ENCODE results near the gene PRICKLE3.

The PRICKLE3 gene

GRCh38 chrX:49204709-49205108 is 18.5 kb upstream of the PRICKLE3 start:
- no peak for DNase-seq

- DNase-seq = no peak
Measured at GRCh38 chrX:49204017-49204416, 17.8 kb upstream of the PRICKLE3 start.

- DNase-seq = no peak
Measured at GRCh38 chrX:49203536-49203935, 17.4 kb upstream of the PRICKLE3 start.

- DNase-seq = no peak
Measured at GRCh38 chrX:49202022-49202421, 15.8 kb upstream of the PRICKLE3 start.

- DNase-seq = peak; percentile 87
Measured at GRCh38 chrX:49199906-49200771, 14.0 kb upstream of the PRICKLE3 start, which contains the start of gene SYP. Gene SYP, minus strand, starts transcription at chrX:49200193. Its CDS starts 7 bp downstream, at chrX:49200186.

GRCh38 chrX:49199315-49199595 is 13.1 kb upstream of the PRICKLE3 start:
- DNase-seq = no peak

GRCh38 chrX:49198540-49199314 is 12.6 kb upstream of the PRICKLE3 start:
- DNase-seq = no peak

- no peak for DNase-seq
Measured at GRCh38 chrX:49197543-49198087, 11.4 kb upstream of the PRICKLE3 start.

GRCh38 chrX:49193542-49193964 is 7.4 kb upstream of the PRICKLE3 start:
- DNase-seq = no peak

GRCh38 chrX:49192722-49193328 is 6.7 kb upstream of the PRICKLE3 start:
- DNase-seq = peak; percentile 29

- no peak for DNase-seq
Measured at GRCh38 chrX:49191574-49192011, 5.4 kb upstream of the PRICKLE3 start.

GRCh38 chrX:49190821-49191573 is 4.8 kb upstream of the PRICKLE3 start:
- DNase-seq = peak; percentile 100

DNA sequence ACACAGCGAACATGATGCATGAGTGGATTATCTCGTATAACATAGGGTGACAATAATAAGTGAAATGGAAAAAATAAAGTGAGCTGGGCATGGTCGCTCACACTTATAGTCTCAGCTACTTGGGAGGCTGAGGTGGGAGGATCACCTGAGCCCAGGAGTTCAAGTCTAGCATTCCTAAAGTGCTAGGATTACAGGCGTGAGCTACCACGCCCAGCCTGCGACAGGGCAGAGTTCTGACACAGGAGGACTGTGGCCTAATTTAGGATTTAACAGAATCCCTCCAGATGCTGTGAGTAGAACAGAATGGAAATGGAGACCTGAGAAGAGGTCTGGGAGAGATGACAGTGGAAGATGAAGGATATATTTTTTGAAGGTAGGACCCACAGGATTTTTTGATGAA is 3.4 kb upstream of the PRICKLE3 start:
- no peak for DNase-seq

- no peak for DNase-seq
Measured at GRCh38 chrX:49188468-49189076, 2.4 kb upstream of the PRICKLE3 start.

DNA sequence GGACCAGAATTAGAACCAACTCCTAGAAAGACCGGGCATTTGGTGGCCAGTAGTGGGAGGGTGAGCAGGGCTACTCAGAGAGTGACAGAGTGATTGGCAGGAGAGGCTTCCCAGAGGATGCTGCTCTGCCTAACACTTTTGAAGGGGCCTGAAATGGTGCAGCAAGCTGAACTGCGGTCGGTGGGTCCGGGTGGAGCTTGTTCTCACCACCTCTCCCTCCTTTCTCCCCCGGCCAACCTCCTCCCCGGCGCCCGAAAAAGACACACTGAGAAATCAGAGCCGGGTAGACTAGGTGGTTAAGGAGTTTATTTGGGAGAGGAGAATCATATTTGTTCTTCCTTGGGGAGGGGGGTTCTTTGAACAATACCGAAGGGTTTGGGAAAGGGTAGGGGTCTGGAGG is 1.4 kb upstream of the PRICKLE3 start:
- no peak for DNase-seq

GRCh38 chrX:49187028-49187394 is 838 bp upstream of the PRICKLE3 start:
- no peak for DNase-seq

DNA sequence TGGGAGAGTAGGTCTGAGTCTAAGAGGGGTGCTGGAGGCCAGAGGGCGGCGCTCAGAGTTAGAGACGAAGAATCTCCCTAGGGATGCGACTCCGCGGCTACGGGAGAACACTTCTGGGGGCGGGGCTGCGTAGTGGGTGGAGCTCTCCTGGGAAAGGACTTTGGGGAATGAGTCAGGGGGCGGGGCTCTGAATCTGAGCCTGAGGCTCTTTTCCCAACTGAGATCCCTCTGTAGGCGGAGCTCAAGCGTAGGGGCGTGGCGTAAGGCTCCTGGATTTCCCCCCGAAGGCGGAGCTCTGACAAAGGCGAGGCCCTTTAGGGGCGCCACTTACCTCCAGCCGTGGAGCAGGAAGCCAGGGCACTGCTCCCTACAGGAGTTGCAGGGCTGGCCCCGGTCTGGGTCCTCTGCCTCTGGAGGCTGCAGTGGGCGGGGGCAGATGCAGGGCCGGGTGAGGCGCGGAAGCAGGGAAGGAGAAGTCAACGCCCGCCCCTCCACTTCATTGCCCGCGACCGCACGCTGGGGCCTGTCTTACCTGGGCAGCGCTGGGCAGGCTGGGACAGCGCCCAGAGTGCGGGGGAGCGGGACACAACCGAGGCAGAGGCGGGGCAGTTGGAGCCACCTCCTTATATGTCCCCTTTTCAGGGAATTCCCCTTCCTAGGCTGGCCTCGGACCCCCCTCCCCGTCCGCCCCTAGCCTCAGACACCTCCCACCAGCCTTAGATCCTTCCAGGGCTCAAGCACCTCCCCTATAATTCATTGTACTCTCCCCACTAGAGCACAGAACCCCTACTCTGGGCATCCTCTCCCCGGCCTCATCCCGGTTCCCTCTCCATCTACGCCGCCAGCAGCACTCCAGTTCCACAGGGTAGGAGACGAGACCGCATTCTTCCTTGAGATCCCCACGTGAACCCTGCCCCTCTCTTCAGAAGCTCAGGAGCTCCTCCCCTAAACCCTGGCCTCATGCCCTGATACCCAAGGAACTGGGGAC is 1.6 kb downstream of the PRICKLE3 start:
- DNase-seq = peak; percentile 69

DNA sequence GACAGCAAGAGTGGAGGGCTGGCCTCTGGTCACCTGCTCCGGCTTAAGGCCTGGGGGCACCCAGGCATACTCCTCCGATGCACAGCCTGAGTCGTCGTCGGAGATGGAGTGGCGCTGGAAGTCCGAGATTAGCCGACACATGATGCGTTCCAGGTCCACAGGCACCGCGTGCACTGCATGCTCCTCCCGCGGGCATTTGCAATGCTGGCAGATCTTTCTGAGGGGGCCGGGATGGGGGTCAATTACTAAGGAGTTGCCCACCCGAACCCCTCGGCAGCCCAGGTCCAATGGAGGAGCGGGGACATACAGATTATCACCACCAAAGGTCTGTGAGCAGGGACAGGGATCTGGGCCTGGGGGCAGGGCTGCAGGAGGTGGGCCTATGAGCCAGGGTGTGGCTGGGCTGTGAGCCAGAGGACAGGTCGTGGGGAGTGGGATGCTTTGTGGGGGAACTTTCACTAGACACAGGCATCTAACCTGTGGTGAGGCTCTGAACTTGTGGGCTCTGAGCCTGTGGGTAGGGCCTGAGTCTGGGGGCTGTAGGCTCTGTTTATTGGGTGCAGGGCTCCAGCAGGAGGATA is 2.4 kb downstream of the PRICKLE3 start:
- DNase-seq = no peak

GRCh38 chrX:49179358-49179757 is 6.8 kb downstream of the PRICKLE3 start:
- no peak for DNase-seq

DNA sequence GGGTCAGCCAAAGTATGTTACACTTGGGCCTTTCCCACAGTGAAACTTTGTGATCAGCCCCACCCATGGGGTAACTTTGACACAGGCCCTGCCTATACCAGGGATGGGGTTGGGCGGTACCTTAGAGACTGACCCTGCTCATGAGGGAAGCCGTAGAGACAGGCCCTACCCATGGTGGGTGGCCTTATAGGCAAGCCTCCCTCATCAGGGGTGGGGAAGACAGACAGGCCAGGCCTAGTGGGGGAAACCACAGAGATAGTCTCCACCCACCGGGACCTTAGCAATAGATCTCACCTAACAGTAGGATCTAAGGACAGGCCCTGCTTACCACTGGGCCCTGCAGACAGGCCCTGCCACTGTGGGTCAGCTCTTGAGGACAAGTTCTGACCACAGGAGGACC is 7.6 kb downstream of the PRICKLE3 start:
- no peak for DNase-seq
